Osteocyte (in vitro differentiated cells): ENCODE results near the gene LINC01488. TPM values are rescaled to one million over a fixed set of nuclear protein-coding genes. Genes with fewer than 3 reads are reported as not detected.

ENCODE experiments used
- DNase-seq: peaks from one replicate; pipeline ENCODE4 v3.0.0; 2021; ENCODE audit warnings: mixed read lengths; ENCODE audit not compliant: unreplicated experiment; ENCODE audit errors: extremely low spot score
- H3K27ac Mint-ChIP-seq: one replicate; pipeline ENCODE4 v1.8.0; 2021; ENCODE audit warnings: mild to moderate bottlenecking, mixed read lengths; ENCODE audit not compliant: unreplicated experiment
- H3K27me3 Mint-ChIP-seq: one replicate; pipeline ENCODE4 v1.8.0; 2021; ENCODE audit warnings: mixed read lengths; ENCODE audit not compliant: unreplicated experiment
- H3K36me3 Mint-ChIP-seq: one replicate; pipeline ENCODE4 v1.8.0; 2021; ENCODE audit warnings: mixed read lengths; ENCODE audit not compliant: unreplicated experiment
- H3K4me1 Mint-ChIP-seq: one replicate; pipeline ENCODE4 v1.8.0; 2021; ENCODE audit warnings: mixed read lengths; ENCODE audit not compliant: unreplicated experiment
- H3K4me3 Mint-ChIP-seq: one replicate; pipeline ENCODE4 v1.8.0; 2021; ENCODE audit warnings: mild to moderate bottlenecking, moderate library complexity, mixed read lengths; ENCODE audit not compliant: unreplicated experiment
- H3K9me3 Mint-ChIP-seq: one replicate; pipeline ENCODE4 v1.8.0; 2021; ENCODE audit warnings: mixed read lengths; ENCODE audit not compliant: unreplicated experiment
- CTCF ChIP-seq: fragments of 200-600 bp; sonication (generic); IDR thresholded peaks from 2 replicates; pipeline ENCODE4 v1.5.0; 2021; ENCODE audit warnings: antibody characterized with exemption, mild to moderate bottlenecking, moderate library complexity
- total RNA-seq: library from RNA; stranded (reverse); gene quantifications from 2 replicates; pipeline ENCODE4 v1.2.1, GENCODE V29; 2021

Gene LINC01488
- total RNA-seq, 1 donor from 2014 or later, result not detected

DNA sequence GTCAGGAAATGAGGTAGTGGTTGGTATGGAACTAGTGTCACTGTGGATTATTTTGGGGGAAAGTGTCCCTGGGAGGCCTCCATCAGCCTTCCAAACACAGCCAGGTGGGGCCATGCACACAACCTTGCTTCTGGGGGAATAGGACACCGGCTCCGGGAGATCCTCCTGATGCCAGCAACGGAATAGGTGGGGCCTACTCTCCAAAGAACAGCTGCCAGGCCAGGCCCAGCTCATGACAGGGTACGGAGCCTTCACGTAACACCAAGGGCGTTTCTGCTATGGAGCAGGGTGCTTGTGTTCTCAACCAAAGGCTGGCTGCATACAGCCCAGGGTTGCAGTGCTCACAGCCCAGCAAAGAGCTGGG lies 30.6 kb upstream of the LINC01488 start:
- DNase-seq, result no peak
- H3K36me3 Mint-ChIP-seq, result no peaks in the 10 kb centered on the region
- no peak overlapping the region for H3K4me3 Mint-ChIP-seq
- no peaks in the 10 kb centered on the region for H3K9me3 Mint-ChIP-seq
- TF ChIP-seq CTCF, result no peak
- H3K27ac Mint-ChIP-seq, result no peak overlapping the region
- H3K27me3 Mint-ChIP-seq, result no peaks in the 10 kb centered on the region
- peaks cover 25% of the 10 kb centered on the region for H3K4me1 Mint-ChIP-seq

DNA sequence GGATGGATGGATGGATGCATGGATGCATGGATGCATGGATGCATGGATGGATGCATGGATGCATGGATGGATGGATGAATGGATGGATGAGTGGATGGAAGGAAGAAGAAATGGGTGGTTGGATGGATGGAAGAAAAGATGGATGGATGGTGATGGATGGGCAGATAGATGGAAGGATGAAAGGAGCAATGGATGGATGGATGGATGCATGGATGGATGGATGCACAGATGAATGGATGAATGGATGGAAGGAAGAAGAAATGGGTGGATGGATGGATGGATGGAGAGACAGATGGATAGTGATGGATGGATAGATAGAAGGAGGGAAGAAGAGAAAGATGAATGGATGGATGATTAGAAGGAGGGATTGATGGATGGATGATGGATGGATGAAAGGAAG lies 30.2 kb upstream of the LINC01488 start:
- Mint-ChIP-seq H3K4me3 (no peak overlapping the region), H3K9me3 (peaks cover under 1% of the 10 kb centered on the region), H3K27me3 (no peaks in the 10 kb centered on the region), H3K36me3 (no peaks in the 10 kb centered on the region), H3K4me1 (peaks cover 25% of the 10 kb centered on the region), H3K27ac (no peak overlapping the region)
- no peak for DNase-seq
- TF ChIP-seq CTCF, result no peak

- no peak for DNase-seq
- Mint-ChIP-seq H3K27ac (no peak overlapping the region), H3K27me3 (no peaks in the 10 kb centered on the region), H3K9me3 (peaks cover 10% of the 10 kb centered on the region), H3K4me3 (no peak overlapping the region), H3K36me3 (peaks cover 2% of the 10 kb centered on the region), H3K4me1 (peaks cover 25% of the 10 kb centered on the region)
- TF ChIP-seq CTCF, result no peak
These were observed 29.1 kb upstream of the LINC01488 start for GRCh38 chr11:69452206-69452987.

GRCh38 chr11:69453151-69453550 lies 28.3 kb upstream of the LINC01488 start:
- Mint-ChIP-seq H3K4me3 (no peak overlapping the region), H3K9me3 (peaks cover 17% of the 10 kb centered on the region), H3K36me3 (peaks cover 6% of the 10 kb centered on the region), H3K27ac (no peak overlapping the region), H3K4me1 (peaks cover 17% of the 10 kb centered on the region), H3K27me3 (no peaks in the 10 kb centered on the region)
- TF ChIP-seq CTCF, result no peak
- no peak for DNase-seq

- H3K9me3 Mint-ChIP-seq, result peaks cover 18% of the 10 kb centered on the region
- H3K27ac Mint-ChIP-seq, result no peak overlapping the region
- peaks cover 6% of the 10 kb centered on the region for H3K36me3 Mint-ChIP-seq
- TF ChIP-seq CTCF, result no peak
- no peak overlapping the region for H3K4me3 Mint-ChIP-seq
- H3K27me3 Mint-ChIP-seq, result no peaks in the 10 kb centered on the region
- DNase-seq, result no peak
- peaks cover 16% of the 10 kb centered on the region for H3K4me1 Mint-ChIP-seq
These were observed 27.4 kb upstream of the LINC01488 start for GRCh38 chr11:69454018-69454417.
